ENCODE data around the gene OVCH1.

The OVCH1 gene

DNA sequence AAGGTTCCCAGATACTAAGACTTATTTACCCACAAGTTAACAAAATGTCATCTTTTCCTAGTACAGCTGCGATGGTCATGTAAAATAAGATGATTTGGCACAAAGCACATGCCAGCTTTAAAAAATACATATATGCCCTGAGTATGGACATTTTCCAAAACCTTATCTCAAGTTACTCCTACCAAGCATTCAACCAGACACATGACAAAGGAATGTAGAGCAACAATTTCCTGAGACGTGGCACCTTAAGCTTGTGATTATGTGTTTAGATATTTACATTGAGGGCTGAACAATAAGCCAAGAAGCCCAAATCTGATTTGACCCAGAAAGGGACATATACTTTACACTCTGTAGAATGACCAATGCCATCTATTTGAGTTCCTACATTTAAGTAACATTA is 24.5 kb upstream of the OVCH1 start:
- TF ChIP-seq, protein P1, sequence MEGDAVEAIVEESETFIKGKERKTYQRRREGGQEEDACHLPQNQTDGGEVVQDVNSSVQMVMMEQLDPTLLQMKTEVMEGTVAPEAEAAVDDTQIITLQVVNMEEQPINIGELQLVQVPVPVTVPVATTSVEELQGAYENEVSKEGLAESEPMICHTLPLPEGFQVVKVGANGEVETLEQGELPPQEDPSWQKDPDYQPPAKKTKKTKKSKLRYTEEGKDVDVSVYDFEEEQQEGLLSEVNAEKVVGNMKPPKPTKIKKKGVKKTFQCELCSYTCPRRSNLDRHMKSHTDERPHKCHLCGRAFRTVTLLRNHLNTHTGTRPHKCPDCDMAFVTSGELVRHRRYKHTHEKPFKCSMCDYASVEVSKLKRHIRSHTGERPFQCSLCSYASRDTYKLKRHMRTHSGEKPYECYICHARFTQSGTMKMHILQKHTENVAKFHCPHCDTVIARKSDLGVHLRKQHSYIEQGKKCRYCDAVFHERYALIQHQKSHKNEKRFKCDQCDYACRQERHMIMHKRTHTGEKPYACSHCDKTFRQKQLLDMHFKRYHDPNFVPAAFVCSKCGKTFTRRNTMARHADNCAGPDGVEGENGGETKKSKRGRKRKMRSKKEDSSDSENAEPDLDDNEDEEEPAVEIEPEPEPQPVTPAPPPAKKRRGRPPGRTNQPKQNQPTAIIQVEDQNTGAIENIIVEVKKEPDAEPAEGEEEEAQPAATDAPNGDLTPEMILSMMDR (conservative IDR thresholded peaks at IDR 0.05; ENCODE audit: low read depth, low read length), result no peak
- H3K27ac ChIP-seq, result no peak overlapping the region

DNA sequence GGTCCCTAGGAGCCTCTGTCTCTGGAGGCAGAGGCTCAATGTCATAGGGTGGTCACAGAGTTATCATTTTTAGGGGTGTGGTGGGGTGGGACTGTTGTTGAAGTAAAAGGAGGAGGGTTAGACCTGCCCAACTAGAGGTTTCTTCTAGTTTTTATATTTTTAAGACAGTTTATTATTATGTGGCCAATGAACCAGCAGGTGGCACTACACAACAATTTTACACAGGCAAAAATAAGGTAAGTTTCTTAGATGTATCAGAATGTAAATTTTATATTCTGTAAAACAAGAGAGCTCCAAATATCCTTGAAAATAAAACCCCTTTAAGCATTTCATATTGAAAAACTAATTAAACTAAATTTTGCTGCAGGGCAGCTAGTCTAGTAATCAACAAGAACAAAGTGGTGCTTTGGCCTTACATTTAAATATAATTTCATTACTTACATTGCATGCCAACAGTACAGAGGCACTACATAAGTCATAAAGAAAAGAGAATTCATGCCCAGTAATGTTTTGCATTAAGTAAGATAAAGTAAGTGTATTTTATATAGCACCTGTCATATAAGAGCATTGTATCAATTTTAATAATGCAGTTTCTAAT is 22.2 kb upstream of the OVCH1 start:
- TF ChIP-seq, protein P1 (conservative IDR thresholded peaks at IDR 0.05; ENCODE audit: low read depth, low read length), result peak; percentile 77
- Histone ChIP-seq H3K79me2 (ENCODE audit: insufficient read depth, low read depth) (no peaks in the 10 kb centered on the region), H3K4me3 (IDR thresholded peaks at IDR 0.05; ENCODE audit: insufficient read depth, low read depth, low read length) (no peak overlapping the region), H3K27ac (no peak overlapping the region), H3K4me2 (no peak overlapping the region), H3K27me3 (ENCODE audit: insufficient read depth, low read depth) (no peaks in the 10 kb centered on the region), H3K4me1 (ENCODE audit: low read depth, poor library complexity, severe bottlenecking) (peaks cover 17% of the 10 kb centered on the region), H2AFZ (ENCODE audit: low read depth) (no peak overlapping the region), H4K20me1 (ENCODE audit: insufficient read depth) (no peaks in the 10 kb centered on the region), H3K9ac (no peak overlapping the region), H3K36me3 (ENCODE audit: insufficient read depth) (no peaks in the 10 kb centered on the region)

More for the DNA sequence above, 24.5 kb upstream of the OVCH1 start:
- H3K4me3 ChIP-seq (IDR thresholded peaks at IDR 0.05; ENCODE audit: insufficient read depth, low read depth, low read length), result no peak overlapping the region
- no peak overlapping the region for H2AFZ ChIP-seq (ENCODE audit: low read depth)
- no peaks in the 10 kb centered on the region for H3K27me3 ChIP-seq (ENCODE audit: insufficient read depth, low read depth)
- no peaks in the 10 kb centered on the region for H4K20me1 ChIP-seq (ENCODE audit: insufficient read depth)
- H3K9ac ChIP-seq, result no peak overlapping the region
- no peak overlapping the region for H3K4me2 ChIP-seq
- no peaks in the 10 kb centered on the region for H3K79me2 ChIP-seq (ENCODE audit: insufficient read depth, low read depth)
- no peaks in the 10 kb centered on the region for H3K36me3 ChIP-seq (ENCODE audit: insufficient read depth)
- peaks cover 5% of the 10 kb centered on the region for H3K4me1 ChIP-seq (ENCODE audit: low read depth, poor library complexity, severe bottlenecking)

DNA sequence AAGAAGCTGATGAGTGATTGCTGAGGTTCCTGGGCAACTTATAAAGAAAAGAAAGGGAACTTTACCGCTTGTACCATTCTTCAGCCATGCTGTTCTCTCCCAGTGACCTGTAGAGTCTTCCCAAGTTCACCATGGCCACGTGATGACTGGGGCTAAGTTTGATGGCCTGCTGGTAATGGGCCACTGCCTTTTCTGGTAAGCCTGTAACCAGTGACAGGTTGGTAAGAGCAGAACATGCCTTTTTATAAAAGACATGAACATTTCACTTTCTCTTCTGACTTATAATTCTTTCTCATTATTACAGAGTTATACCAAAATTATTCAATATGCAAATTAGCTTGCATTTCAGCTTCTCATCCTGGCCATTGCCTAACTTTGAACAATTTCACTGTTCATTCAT is 20.9 kb upstream of the OVCH1 start:
- Histone ChIP-seq H3K4me2 (no peak overlapping the region), H4K20me1 (ENCODE audit: insufficient read depth) (no peaks in the 10 kb centered on the region), H2AFZ (ENCODE audit: low read depth) (no peak overlapping the region), H3K36me3 (ENCODE audit: insufficient read depth) (no peaks in the 10 kb centered on the region), H3K27ac (no peak overlapping the region), H3K9ac (no peak overlapping the region), H3K27me3 (ENCODE audit: insufficient read depth, low read depth) (no peaks in the 10 kb centered on the region), H3K4me1 (ENCODE audit: low read depth, poor library complexity, severe bottlenecking) (peaks cover 17% of the 10 kb centered on the region), H3K4me3 (IDR thresholded peaks at IDR 0.05; ENCODE audit: insufficient read depth, low read depth, low read length) (no peak overlapping the region), H3K79me2 (ENCODE audit: insufficient read depth, low read depth) (no peaks in the 10 kb centered on the region)
- TF ChIP-seq, protein P1 (conservative IDR thresholded peaks at IDR 0.05; ENCODE audit: low read depth, low read length), result no peak

DNA sequence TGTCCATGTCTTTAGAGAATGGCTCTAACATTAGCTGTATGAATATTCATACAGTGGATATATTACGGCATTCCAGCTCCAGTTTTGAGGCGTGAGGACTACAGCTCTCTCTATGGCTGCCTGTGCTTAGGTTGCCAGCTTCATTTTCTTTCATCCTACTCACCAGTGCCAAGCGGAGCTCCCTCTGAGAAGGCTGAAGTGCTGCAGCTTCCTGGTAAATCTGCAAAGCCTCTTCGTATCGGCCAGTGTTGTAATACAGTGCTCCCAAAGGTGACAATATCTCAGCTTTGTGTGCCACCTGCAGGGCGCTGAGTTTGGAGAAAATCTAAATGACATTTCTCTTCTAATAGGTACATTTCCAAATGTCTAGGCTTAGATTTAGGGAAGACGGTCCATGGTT is 19.8 kb upstream of the OVCH1 start:
- Histone ChIP-seq H2AFZ (ENCODE audit: low read depth) (no peak overlapping the region), H3K36me3 (ENCODE audit: insufficient read depth) (no peaks in the 10 kb centered on the region), H3K9ac (no peak overlapping the region), H3K4me1 (ENCODE audit: low read depth, poor library complexity, severe bottlenecking) (peaks cover 17% of the 10 kb centered on the region), H3K4me2 (no peak overlapping the region), H3K27ac (no peak overlapping the region), H3K4me3 (IDR thresholded peaks at IDR 0.05; ENCODE audit: insufficient read depth, low read depth, low read length) (no peak overlapping the region), H3K79me2 (ENCODE audit: insufficient read depth, low read depth) (no peaks in the 10 kb centered on the region), H4K20me1 (ENCODE audit: insufficient read depth) (no peaks in the 10 kb centered on the region), H3K27me3 (ENCODE audit: insufficient read depth, low read depth) (no peaks in the 10 kb centered on the region)
- TF ChIP-seq, protein P1 (conservative IDR thresholded peaks at IDR 0.05; ENCODE audit: low read depth, low read length), result no peak

Data from KMS-11 (cell line).